Measurements from ENCODE around the gene NCK1.

The NCK1 gene

DNA sequence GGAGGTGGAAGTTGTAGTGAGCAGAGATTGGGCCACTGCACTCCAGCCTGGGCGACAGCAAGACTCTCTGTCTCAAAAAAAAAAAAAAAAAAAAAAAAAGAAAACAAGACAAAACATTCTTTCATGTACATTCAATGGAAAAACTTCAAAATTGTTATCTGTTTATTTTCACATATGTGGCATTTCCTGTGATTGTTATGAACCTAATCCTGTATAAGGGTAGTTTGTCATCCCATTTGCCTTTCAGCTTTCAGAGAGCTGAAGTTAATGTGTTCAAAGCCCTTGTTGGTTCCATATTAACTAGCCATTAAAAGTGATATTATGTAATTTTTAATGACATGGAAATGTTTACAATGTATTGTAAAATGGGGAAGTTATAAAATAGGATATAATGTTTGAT lies 17.3 kb upstream of the NCK1 start:
- DNase-seq (ENCODE audit: low read depth): no peak
- no peak overlapping the region for H3K4me3 ChIP-seq (ENCODE audit: low read depth, low read length)
- TF ChIP-seq MYC (IDR thresholded peaks at IDR 0.05; ENCODE audit: low read depth, low read length) (no peak), MAX (IDR thresholded peaks at IDR 0.05; ENCODE audit: low read depth, low read length) (no peak), CTCF (IDR thresholded peaks at IDR 0.05; ENCODE audit: low read depth, low read length) (no peak), POLR2A (IDR thresholded peaks at IDR 0.05; ENCODE audit: extremely low read depth, insufficient read length) (no peak)

DNA sequence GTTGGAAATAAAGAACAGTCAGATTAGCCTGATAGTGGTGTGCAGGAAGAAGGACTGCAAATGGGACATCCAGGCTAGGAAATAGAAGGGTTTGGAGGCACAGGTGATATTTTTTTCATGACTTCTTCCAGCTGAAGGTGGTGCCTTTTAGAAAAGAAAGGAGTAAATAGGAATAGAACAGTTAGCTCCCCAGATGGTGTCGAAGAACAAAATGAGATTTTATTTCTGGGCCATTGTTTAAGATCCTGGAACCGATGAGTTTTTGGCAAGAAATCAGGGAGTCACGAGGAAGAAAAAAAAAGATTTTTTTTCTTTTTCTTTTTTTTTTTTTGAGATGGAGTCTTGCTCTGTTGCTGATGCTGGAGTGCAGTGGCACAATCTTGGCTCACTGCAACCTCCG lies 9.8 kb upstream of the NCK1 start:
- no peak overlapping the region for H3K4me3 ChIP-seq (ENCODE audit: low read depth, low read length)
- TF ChIP-seq POLR2A (IDR thresholded peaks at IDR 0.05; ENCODE audit: extremely low read depth, insufficient read length) (no peak), CTCF (IDR thresholded peaks at IDR 0.05; ENCODE audit: low read depth, low read length) (no peak), MYC (IDR thresholded peaks at IDR 0.05; ENCODE audit: low read depth, low read length) (no peak), MAX (IDR thresholded peaks at IDR 0.05; ENCODE audit: low read depth, low read length) (no peak)
- DNase-seq (ENCODE audit: low read depth): no peak

DNA sequence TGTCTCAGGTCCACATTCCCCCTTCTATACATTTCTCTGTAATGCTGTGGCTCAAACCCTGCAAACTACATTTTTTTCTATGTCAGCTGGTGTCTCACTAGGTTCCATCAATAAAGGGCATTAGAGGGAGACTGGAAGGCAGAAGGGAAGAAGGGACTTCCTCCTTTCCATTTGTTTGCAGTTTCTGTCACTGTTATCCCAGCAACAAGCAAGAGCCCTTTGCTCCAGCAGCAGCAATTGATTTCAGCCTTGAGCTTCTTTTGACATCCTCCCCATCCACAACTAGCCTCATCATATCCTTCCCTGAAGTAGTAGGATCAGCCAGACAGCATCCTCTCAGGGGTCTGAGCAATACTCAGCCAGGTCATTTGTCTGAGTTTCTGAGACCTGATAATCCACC lies 5.3 kb upstream of the NCK1 start:
- DNase-seq (ENCODE audit: low read depth): peak; percentile 36
- no peak for TF ChIP-seq MAX (IDR thresholded peaks at IDR 0.05; ENCODE audit: low read depth, low read length)
- no peak for TF ChIP-seq MYC (IDR thresholded peaks at IDR 0.05; ENCODE audit: low read depth, low read length)
- no peak for TF ChIP-seq POLR2A (IDR thresholded peaks at IDR 0.05; ENCODE audit: extremely low read depth, insufficient read length)
- no peak for TF ChIP-seq CTCF (IDR thresholded peaks at IDR 0.05; ENCODE audit: low read depth, low read length)
- no peak overlapping the region for H3K4me3 ChIP-seq (ENCODE audit: low read depth, low read length)

GRCh38 chr3:136858381-136858780 lies 3.6 kb upstream of the NCK1 start:
- no peak overlapping the region for H3K4me3 ChIP-seq (ENCODE audit: low read depth, low read length)
- peak; percentile 53 for DNase-seq (ENCODE audit: low read depth)
- no peak; the same call in 1 of the 2 replicates for TF ChIP-seq MYC (IDR thresholded peaks at IDR 0.05; ENCODE audit: low read depth, low read length)
- no peak for TF ChIP-seq CTCF (IDR thresholded peaks at IDR 0.05; ENCODE audit: low read depth, low read length)
- TF ChIP-seq MAX (IDR thresholded peaks at IDR 0.05; ENCODE audit: low read depth, low read length): peak; percentile 34; the same call in 1 of the 2 replicates

DNA sequence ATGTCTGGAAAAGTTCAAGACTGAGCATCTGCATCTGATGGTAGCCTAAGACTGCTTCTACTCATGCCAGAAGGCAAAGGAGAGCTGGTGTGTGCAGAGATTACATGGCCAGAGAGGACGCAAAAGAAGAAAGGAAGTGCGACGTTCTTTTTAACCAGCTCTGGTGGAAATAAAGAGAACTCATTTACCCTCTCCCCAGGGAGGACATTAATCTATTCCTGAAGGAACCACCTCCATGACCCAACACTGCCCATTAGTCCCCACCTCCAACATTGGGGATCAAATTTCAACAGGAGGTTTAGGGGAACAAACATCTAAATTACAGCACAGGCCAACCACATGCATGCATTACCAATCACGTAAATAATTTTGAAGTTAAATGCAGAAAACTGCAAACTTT lies 1.5 kb upstream of the NCK1 start:
- DNase-seq (ENCODE audit: low read depth): peak; percentile 54
- H3K4me3 ChIP-seq (ENCODE audit: low read depth, low read length): peak overlapping the region; percentile 88
- TF ChIP-seq MYC (IDR thresholded peaks at IDR 0.05; ENCODE audit: low read depth, low read length) (no peak), CTCF (IDR thresholded peaks at IDR 0.05; ENCODE audit: low read depth, low read length) (no peak), MAX (IDR thresholded peaks at IDR 0.05; ENCODE audit: low read depth, low read length) (no peak), POLR2A (IDR thresholded peaks at IDR 0.05; ENCODE audit: extremely low read depth, insufficient read length) (no peak)
